AG08396 (cell line): Measurements from ENCODE around the gene SUPT20HL2.
"Not testable (repeated sequence)": the region's sequence is repeated elsewhere in the genome, so short reads cannot be mapped to it uniquely, and the experiment has no call there.

ENCODE experiments used
- DNase-seq: peaks from one replicate; pipeline ENCODE4 v3.0.0; 2012; ENCODE audit warnings: low spot score, mixed read lengths

Gene SUPT20HL2

DNA sequence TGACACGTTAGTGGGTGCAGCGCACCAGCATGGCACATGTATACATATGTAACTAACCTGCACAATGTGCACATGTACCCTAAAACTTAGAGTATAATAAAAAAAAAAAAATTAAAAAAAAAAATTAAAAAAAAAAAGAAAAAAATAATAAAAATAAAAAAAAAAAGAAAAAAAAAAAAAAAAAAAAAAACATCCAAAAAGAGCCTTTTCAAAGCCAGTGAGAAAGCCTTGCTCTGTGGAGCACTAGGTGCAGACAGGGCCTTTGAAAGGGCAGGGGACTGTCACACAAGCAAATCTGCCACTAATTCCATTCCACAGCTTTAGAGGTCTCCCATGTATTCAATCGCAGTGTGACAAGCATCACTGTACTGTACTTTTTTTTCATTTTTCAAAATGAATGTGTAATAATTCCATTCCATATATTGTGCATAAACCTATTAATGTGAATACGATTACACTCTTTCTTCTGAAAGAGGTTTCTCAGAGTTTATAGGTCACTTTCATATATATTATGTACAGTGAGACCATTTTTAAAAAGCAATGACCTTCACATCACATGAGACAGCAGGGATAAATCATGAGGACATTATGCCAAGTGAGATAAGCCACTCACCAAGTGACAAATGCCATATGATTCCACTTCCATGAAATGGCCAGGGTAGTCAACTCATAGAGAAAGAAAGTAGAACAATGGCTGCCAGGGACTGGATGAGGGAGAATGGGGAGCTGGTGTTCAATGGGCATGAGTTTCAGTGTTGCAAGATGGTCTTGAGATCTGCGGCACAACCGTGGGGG lies 4.1 kb downstream of the SUPT20HL2 start:
- DNase-seq, result not testable (repeated sequence)

DNA sequence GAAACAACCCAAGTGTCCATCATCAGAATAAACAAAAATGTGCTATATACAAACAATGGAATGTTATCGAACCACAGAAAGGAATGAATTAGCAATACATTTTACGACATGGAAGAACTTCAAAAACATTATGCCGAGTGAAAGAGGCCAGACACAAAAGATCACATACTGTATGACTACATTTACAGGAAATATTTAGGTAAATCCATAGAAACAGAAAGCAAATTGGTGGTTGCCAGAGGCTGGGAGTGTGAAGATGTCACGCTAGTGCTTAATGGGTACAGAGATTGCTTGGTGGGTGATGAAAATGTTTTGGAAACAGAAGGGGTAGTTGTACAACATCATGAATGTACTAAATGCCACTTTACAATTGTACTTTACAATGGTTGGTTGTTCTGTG lies 5.1 kb downstream of the SUPT20HL2 start:
- not testable (repeated sequence) for DNase-seq

DNA sequence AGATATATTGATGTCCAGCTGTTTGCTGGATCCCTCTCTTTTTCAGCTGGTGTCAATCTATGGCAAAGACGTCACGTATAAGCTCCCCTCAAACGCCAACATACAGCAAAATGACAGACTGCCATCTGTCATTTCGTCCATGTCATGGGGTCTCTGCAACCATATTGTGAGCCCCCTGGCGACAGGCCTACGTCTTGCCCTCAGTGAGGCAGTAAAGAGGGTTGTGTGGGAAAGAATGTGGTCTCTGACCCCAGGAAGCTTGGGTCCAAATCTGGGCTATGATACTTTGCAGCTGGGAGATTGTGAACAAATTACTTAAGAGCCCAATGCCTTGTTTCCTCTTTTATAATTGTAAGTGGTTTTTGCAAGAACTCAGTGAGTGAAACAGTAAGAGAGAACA lies 7.4 kb downstream of the SUPT20HL2 start:
- no peak for DNase-seq

DNA sequence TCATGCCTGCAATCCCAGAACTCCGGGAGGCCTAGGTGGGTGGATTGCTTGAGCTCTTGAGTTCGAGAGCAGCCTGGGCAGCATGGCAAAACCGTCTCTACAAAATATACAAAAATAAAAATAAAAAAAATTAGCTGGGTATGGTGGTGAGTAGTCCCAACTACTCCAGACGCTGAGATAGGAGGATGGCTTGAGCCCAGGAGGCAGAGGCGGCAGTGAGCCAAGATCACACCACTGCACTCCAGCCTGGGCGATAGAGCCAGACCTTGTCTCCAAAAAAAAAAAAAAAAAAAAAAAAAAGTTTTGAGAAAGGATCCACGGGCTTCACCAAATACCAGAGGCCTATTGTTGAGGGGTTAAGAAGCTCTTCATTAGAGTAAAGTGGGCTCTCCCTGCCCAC lies 8.0 kb downstream of the SUPT20HL2 start:
- DNase-seq, result no peak

DNA sequence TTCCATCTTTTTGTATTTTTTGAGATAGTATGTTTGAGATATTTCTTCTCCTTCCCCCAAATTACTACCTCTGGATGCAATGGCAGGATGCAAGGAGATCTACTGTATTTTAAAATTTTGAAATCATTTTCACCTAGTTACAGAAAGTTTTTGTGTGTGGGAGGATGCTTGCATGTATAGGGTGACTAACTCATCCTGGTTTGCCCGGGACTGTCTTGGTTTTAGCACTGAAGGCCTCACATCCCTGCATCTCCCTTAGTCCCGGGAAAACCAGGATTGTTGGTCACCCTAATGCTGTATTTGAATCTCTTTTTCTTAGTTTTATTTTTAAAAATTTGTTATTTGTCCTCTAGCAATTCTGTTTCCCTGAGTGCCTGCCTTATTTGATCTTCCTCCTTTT lies 12.1 kb downstream of the SUPT20HL2 start:
- DNase-seq, result no peak

DNA sequence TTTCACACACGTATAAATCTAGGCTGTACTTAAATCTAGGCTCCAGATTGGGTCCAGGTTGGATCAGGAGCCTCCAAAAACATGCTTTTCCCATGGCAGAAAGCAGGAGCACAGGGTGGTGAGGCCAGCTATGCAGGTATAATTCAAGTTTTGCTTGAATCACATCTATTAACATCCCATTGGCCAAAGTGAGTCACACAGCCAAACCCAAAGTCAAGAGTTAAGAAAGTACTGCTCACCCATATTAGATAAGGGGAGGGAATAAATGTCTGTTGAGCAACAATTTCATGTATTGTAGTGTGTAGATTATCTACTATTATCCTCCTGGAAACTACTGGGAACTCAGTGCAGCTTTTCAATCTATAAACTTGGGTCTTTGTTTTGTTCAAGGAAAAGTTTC lies 12.8 kb downstream of the SUPT20HL2 start:
- DNase-seq, result no peak

DNA sequence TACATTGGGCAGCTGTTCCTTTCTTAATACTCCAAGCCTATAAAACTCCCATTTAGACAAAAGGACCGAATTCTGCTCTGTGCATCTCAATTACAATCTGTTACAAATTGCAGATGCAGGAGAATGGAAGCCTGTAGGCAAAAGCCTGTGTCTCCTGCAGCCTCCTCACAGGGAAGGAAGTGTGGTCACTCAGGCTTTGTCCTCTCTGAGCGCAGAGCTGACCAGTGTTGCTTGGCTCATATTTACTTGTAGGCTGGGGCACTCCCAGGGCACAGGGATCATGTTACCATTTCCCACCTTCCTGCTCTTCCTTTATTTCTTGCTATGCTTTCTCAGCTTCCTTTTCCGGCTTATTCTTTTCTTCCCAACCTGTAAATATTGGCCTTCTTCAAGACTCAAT lies 15.7 kb downstream of the SUPT20HL2 start:
- no peak for DNase-seq

DNA sequence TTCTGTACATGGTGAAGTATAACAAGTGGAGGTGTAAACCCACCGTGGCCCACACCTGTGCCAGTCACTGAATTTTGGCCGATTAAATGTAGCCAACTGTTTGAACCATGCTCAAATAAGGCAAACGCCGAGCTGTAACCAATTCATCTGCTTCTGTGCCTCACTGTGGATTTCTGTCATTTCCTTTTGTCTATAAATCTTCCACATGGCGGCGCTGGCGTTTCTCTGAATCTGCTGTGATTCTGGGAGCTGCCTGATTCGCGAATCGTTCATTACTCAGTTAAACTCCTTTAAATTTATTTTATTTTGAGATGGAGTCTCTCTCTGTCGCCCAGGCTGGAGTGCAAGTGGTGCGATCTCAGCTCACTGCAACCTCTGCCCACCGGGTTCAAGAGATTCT lies 19.2 kb downstream of the SUPT20HL2 start:
- DNase-seq, result no peak

DNA sequence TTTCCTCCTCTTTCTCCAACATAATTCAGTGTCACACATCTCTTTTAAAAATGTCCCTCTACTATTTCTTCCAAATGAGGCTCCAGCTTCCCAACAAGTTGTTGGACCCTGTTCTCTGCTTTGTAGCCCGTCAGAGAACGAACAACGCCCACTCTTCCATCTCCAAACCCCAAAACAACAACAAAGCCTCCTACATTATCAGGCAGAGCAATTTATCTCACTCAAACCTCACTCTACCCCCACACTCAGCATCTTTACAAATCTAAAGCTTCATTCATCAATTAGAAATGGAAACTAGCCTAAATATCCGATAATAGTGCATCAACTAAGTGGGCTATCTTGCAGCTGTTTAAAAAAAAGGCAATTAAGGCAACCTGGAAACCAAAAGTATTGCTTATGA lies 20.5 kb downstream of the SUPT20HL2 start:
- no peak for DNase-seq

DNA sequence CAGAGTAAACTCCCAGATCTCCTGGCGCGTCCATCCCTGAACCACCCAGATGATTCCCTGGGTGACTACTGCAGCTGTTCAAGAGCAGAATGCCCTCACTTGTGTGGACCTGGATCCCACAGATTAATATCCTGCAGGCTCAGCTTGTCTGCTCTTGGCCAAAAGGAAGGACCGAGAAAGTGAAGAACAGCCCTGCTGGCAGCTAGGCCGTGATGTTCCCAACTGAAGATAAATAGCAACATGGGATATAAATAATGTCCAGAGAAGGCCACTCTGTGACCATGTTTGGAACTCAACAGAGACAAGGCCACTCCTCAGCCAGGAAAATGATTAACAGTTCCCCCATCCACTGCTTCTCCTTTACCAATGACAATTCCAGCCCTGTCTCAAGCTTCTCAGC lies 21.5 kb downstream of the SUPT20HL2 start:
- DNase-seq, result no peak

DNA sequence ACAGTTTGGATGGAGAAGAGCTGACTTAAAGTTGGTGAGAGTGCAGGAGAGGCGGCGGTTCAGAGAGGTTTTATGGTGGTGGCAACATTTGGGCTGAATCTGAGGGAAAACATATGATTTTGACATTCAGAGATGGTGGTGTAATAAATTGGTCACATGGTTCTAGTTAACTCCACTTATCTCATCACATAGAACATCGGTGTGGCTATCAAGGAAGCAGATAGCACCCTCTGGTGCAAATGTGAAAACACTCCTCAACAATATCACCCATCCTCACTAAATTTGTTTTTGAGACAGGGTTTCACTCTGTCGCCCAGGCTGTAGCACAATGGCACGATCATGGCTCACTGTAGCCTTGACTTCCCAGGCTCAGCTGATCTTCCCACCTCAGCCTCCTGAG lies 28.8 kb downstream of the SUPT20HL2 start:
- no peak for DNase-seq

DNA sequence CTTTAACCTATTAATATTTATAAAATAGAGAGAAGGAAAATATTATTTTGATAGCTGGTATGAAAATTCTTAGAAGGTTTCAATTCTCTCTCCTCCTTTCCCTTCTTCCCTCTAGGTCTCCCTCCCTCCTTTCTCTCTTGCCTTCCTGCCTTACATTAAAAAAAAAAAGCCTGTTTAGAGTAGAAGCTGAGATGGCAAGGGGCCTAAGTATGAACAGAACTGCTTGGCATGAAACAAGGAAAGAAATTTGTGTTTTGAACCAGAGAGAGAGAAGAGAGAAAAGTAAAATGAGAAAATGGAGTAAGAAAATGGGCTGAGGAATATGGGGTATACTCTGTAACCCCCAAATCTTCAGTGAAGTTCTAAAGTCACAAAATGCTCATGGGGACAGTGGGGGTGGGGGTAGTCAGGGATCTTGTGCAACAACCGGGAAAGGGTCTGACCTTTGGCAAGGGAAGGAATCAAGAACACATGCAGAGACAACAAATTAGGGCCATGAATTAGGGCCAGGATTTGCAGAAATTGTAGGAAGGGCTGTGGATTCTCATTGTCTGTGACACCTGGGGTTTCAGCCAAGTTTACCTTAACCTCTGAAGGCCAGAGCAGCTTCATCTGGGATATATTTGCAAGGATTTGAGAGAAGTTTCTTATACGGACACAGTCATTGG lies 30.6 kb downstream of the SUPT20HL2 start:
- no peak for DNase-seq

DNA sequence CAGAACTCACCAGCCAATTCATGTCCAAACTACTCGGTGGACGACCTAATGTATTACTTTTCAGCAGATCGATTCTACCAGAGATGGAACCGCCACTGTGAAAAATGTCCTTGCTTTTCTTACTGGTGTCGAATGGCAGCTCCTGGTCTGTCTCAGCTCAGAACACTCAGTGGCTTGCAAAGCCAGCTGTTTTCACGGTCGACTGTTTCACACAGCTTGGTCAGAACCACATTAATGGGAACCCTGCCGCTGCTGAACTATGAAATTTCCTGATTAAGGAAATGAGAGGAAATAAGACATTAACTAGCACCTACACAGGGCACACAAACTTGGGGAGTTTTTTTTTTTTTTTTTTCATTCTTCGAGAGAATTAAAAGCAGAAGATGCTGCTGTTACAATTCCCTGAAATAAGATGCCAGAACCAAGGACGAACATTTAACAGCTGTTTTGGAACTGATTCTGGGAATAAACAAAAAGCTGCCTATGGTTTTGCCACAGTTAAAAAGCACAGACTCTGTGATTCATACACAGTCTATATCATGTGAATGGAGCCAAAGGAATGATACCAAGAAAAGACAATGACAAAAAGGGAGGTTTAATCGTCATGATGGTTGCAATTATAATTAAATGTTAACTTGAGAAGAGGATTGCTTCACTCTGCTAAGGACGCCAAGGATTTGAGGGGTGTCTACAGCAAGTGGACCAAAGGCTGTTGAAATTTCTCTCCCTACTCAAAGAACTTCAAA lies 31.3 kb downstream of the SUPT20HL2 start:
- DNase-seq, result no peak

DNA sequence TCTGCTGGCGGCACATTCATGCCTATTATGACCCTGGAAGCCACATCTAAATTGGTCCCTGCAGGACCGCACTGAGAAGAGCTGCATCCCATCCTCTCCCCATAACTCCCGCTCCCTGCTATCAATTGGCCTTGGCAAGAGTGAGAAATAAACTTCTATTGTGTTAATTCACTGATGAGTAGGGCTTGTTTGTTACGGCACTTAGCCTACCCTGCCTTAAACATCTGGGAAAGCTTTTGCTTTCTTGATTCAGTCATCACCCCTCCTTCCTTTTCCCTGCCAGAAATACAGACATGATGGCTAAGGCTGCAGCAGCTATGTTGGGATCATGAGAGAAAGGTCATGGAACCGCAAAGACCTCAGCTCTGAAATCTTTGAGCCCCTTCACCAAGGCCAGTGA lies 36.5 kb downstream of the SUPT20HL2 start:
- no peak for DNase-seq

DNA sequence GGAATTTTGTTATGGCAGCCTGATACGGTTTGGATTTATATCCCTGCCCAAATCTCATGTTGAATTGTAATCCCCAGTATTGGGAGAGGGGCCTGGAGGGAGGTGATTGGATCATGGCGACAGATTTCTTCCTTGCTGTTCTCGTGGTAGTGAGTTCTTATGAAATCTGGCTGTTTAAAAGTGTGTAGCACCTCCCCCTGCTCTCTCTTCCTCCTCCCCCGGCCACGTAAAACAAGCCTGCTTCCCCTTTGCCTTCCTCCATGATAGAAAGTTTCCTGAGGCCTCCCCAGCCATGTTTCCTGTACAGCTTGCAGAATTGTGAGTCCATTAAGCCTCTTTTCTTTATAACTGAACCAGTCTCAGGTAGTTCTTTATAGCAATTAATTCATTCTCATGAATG lies 37.9 kb downstream of the SUPT20HL2 start:
- DNase-seq, result no peak

DNA sequence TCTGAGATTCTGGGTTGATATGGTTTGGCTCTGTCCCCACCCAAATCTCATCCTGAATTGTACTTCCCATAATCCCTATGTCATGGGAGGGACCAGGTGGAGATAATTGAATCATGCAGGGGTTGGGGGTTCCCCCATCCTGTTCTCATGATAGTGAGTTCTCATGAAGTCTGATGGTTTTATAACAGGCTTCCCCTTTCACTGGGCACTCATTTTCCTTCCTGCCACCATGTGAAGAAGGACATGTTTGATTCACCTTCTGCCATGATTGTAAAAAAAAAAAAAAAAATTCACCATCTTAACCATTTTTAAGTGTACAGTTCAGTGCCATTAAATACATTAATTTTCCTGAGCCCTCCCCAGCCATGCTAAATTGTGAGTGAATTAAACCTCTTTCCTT lies 42.6 kb downstream of the SUPT20HL2 start:
- no peak for DNase-seq

DNA sequence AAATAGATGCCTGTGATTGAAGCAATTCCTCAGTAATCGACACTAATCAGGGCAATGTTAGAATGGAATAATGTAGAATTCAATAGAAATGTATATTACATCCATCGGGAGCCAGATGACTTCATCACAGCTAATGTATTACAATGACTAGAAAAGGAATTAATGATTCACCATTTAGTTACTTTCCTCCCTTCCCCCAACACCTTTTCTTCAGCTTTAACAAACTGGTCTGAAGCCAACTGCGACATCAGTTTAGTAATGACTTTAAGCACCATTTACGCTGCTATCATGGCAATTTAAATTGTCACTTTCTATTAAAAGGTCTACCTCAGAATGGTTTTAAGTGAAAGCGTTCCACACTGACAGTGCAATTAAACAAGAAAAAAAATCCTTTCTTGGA lies 45.1 kb downstream of the SUPT20HL2 start:
- no peak for DNase-seq

DNA sequence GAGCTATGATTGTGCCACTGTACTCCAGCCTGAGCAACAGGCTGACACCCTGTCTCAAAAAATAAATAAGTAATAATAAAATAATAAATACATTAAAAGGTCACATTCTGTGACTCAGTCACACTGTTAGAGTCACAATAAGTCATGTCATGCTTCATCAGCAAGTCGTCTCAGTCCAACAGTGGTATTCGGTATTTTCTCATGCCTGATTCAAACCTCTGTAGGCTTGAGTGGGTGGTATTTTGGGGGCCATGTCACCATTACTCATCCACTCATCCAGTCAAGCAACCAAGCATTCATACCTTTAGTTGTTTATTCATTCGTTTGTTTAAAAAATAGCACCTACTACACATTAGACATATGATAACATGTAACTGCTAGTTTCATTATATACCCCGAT lies 46.9 kb downstream of the SUPT20HL2 start:
- DNase-seq, result no peak

DNA sequence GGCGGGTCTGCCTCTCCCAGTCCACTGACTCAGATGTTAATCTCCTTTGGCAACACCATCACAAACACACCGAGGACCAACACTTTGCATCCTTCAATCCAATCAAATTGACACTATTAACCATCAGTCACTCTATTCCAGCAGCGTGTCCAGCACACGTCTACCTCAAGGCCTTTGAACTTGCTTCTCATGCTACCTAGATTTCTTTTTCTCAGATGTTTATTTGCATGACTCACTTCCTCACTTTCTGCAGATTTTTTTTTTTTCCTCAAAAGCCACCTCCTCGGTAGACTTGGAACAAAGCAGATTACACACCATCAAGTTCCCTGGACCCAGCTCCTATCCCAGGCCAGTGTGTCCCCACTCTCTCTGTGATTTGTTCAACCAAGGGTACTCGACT lies 49.5 kb downstream of the SUPT20HL2 start:
- DNase-seq, result no peak

DNA sequence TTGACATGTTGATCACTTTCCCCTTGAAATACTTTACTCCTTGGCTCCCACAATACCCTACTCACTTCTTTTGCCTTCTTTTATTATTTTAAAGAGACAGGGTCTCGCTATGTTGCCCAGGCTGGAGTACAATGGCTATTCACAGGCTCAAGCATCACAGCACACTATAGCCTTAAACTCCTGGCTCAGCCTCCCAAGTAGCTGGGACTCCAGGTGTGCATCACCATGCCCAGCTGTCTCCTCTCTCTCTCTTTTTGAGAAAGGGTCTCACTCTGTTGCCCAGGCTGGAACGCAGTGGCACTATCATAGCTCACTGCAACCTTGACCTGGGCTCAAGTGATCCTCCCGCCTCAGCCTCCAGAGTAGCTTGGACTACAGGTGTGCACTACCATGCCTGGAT lies 51.6 kb downstream of the SUPT20HL2 start:
- DNase-seq, result no peak
